Measurements from ENCODE around the gene GATAD2B. TPM values are rescaled to one million over a fixed set of nuclear protein-coding genes. Genes with fewer than 3 reads are reported as not detected.

GATAD2B gene
- total and polyA plus RNA-seq, 9 donors: 11.2 to 73.0 (median 55.8) TPM

DNA sequence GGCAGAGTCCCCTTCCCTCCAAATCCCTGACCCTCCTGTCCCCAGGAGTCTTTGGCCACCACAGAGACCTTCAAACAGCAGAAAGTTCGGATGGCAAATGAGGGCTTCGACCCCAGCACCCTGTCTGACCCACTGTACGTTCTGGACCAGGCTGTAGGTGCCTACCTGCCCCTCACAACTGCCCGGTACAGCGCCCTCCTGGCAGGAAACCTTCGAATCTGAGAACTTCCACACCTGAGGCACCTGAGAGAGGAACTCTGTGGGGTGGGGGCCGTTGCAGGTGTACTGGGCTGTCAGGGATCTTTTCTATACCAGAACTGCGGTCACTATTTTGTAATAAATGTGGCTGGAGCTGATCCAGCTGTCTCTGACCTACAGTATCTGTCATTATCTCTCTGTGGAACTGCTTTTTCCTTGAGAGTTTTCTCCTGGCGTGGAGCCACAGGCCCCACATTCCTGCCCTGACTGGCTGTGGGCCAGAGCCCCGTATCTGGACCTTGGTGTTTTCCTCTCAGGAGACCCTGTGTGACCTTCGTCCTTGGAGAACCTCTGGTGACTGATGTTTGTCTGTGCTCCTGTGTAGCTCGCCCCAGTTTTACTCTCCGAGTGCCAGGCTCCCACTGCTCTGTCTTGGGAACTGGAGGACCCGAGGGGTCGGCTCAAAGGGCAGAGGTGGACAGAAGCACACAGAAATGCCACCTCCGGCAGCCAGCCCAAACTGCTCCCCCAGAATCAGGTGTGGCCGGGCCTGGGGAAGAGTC is 142.8 kb downstream of the GATAD2B start:
- no peaks in the 10 kb centered on the region for H3K36me3 ChIP-seq
- no peak overlapping the region for H3K27ac ChIP-seq
- no peak for TF ChIP-seq EP300 (IDR thresholded peaks at IDR 0.05)
- no peak for TF ChIP-seq POLR2A (IDR thresholded peaks at IDR 0.05)
- TF ChIP-seq, protein P1, sequence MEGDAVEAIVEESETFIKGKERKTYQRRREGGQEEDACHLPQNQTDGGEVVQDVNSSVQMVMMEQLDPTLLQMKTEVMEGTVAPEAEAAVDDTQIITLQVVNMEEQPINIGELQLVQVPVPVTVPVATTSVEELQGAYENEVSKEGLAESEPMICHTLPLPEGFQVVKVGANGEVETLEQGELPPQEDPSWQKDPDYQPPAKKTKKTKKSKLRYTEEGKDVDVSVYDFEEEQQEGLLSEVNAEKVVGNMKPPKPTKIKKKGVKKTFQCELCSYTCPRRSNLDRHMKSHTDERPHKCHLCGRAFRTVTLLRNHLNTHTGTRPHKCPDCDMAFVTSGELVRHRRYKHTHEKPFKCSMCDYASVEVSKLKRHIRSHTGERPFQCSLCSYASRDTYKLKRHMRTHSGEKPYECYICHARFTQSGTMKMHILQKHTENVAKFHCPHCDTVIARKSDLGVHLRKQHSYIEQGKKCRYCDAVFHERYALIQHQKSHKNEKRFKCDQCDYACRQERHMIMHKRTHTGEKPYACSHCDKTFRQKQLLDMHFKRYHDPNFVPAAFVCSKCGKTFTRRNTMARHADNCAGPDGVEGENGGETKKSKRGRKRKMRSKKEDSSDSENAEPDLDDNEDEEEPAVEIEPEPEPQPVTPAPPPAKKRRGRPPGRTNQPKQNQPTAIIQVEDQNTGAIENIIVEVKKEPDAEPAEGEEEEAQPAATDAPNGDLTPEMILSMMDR (IDR thresholded peaks at IDR 0.05): no peak
- H3K4me3 ChIP-seq: no peak overlapping the region
- H3K4me1 ChIP-seq (ENCODE audit: insufficient read depth): peaks cover 10% of the 10 kb centered on the region
- no peaks in the 10 kb centered on the region for H3K27me3 ChIP-seq
- peak in 3 of 5 donors; percentile 44 to 69 (median 58) for DNase-seq
- no peaks in the 10 kb centered on the region for H3K9me3 ChIP-seq
- 45 to 64% (median 49%) methylated on average over 17 of the region's 17 CpGs for WGBS, 3 donors
- intact Hi-C loops (cut with DNase I): loop anchor here in 2 of 4 donors (10.0 kb wide), 2 partner anchors 205 to 265 kb away; no protein-coding TSS in a partner anchor

DNA sequence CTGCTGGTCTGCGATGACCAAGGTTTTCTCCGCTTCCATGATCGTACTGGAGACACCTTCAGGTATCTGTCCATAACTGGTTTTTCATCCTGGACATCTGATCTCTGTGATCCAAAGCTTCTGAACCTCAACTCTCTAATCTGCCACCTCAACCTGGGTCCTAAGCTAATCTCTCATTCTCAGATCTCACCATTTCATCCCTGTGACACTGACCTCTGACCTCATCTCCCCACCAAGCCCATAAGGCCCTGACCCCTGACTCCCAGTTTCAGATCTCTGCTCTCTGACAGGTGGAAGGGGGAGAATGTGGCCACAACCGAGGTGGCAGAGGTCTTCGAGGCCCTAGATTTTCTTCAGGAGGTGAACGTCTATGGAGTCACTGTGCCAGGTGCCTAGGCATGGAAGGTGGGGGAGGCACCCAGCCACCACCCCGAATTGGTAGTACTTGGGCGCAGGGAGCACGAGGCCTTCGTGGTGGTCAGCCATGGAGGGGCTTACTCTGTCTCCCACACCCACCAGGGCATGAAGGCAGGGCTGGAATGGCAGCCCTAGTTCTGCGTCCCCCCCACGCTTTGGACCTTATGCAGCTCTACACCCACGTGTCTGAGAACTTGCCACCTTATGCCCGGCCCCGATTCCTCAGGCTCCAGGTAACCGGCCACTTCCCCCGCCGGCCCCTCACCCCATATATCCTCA is 143.8 kb downstream of the GATAD2B start:
- no peak overlapping the region for H3K27ac ChIP-seq
- TF ChIP-seq, protein P1 (IDR thresholded peaks at IDR 0.05): no peak
- TF ChIP-seq POLR2A (IDR thresholded peaks at IDR 0.05): no peak
- no peak for TF ChIP-seq EP300 (IDR thresholded peaks at IDR 0.05)
- intact Hi-C loops (cut with DNase I): loop anchor here in 2 of 4 donors (10.0 kb wide), 2 partner anchors 204 to 264 kb away; no protein-coding TSS in a partner anchor

DNA sequence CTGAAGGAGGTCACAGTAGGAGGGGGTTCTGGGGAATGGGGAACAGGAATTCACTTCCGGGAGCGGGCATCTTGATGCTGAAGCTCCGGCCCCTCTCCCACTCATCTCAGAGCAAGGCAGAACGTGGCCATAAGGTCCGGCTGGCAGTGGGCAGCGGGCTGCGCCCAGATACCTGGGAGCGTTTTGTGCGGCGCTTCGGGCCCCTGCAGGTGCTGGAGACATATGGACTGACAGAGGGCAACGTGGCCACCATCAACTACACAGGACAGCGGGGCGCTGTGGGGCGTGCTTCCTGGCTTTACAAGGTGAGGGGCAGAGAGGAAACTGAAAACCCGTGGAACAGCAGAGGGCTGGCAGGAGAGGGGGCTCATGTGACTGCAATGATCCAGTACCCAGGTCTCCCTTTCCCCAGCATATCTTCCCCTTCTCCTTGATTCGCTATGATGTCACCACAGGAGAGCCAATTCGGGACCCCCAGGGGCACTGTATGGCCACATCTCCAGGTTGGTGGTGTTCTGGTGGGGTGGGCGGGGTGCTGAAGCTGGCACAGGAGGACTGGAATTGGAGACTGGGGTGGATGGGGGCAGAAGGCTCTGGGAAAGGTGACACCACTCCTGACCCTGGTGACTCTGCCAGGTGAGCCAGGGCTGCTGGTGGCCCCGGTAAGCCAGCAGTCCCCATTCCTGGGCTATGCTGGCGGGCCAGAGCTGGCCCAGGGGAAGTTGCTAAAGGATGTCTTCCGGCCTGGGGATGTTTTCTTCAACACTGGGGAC is 144.5 kb downstream of the GATAD2B start:
- Histone ChIP-seq H3K27ac (no peak overlapping the region), H3K9me3 (no peaks in the 10 kb centered on the region), H3K4me1 (ENCODE audit: insufficient read depth) (peaks cover 10% of the 10 kb centered on the region), H3K36me3 (no peaks in the 10 kb centered on the region), H3K4me3 (no peak overlapping the region), H3K27me3 (no peaks in the 10 kb centered on the region)
- WGBS, 3 donors: 92 to 93% (median 92%) methylated on average over 22 of the region's 22 CpGs
- no peak for TF ChIP-seq POLR2A (IDR thresholded peaks at IDR 0.05)
- TF ChIP-seq, protein P1 (IDR thresholded peaks at IDR 0.05): no peak
- no peak for TF ChIP-seq EP300 (IDR thresholded peaks at IDR 0.05)
- intact Hi-C loops (cut with DNase I): loop anchor here in 2 of 4 donors (10.0 kb wide), 2 partner anchors 203 to 263 kb away; no protein-coding TSS in a partner anchor
- DNase-seq: peak in 2 of 5 donors; percentile 30 to 37

More for the DNA sequence above, 143.8 kb downstream of the GATAD2B start:
- Histone ChIP-seq H3K4me3 (no peak overlapping the region), H3K36me3 (no peaks in the 10 kb centered on the region), H3K4me1 (ENCODE audit: insufficient read depth) (peaks cover 10% of the 10 kb centered on the region), H3K27me3 (no peaks in the 10 kb centered on the region), H3K9me3 (no peaks in the 10 kb centered on the region)
- 88 to 90% (median 90%) methylated on average over 18 of the region's 18 CpGs for WGBS, 3 donors
- no peak for DNase-seq

DNA sequence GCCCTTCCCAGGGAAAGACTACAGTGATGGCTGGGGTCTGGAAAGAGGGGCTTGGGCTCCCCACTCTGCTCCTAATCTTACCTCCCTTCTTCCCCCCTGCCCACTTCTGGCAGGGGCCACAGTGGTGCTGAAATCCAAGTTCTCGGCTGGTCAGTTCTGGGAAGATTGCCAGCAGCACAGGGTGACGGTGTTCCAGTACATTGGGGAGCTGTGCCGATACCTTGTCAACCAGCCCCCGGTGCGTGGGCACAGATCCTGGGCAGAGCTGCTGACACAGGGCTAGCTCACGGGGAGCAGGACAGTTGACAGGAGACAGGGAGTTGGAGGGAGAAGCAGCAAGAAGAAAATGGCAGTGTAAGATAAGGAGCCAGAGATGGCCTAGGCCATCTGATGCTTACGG is 145.1 kb downstream of the GATAD2B start:
- peaks cover 9% of the 10 kb centered on the region for H3K4me1 ChIP-seq (ENCODE audit: insufficient read depth)
- H3K27ac ChIP-seq: no peak overlapping the region
- no peaks in the 10 kb centered on the region for H3K36me3 ChIP-seq
- H3K4me3 ChIP-seq: no peak overlapping the region
- no peaks in the 10 kb centered on the region for H3K9me3 ChIP-seq
- peak in 3 of 5 donors; percentile 46 to 53 (median 46) for DNase-seq
- H3K27me3 ChIP-seq: no peaks in the 10 kb centered on the region
- 59 to 71% (median 67%) methylated on average over 7 of the region's 7 CpGs for WGBS, 3 donors
- intact Hi-C loops (cut with DNase I): loop anchor here in 2 of 4 donors (10.0 kb wide), 2 partner anchors 203 to 263 kb away; no protein-coding TSS in a partner anchor
- TF ChIP-seq POLR2A (IDR thresholded peaks at IDR 0.05) (no peak), EP300 (IDR thresholded peaks at IDR 0.05) (no peak)
- TF ChIP-seq, protein P1 (IDR thresholded peaks at IDR 0.05): no peak

Data from ovary (tissue), 9 donors.